Fibroblast of pulmonary artery (primary cell): ENCODE data around the gene LHPP.

Experiments used
- DNase-seq: peaks from one replicate; pipeline ENCODE4 v3.0.0-alpha.2; 2010; ENCODE audit warnings: low read depth
- H3K4me3 ChIP-seq: replicated peaks from 2 replicates; pipeline ENCODE4 v1.5.1; 2011; ENCODE audit warnings: low read depth, mild to moderate bottlenecking, control low read depth, low read length, moderate library complexity
- TF ChIP-seq, protein P1 (sequence below): IDR thresholded peaks from 2 replicates; pipeline ENCODE4 v1.5.1; 2011; ENCODE audit warnings: mild to moderate bottlenecking, control low read depth, low read length, inconsistent platforms; ENCODE audit errors: missing control alignments

Gene LHPP

DNA sequence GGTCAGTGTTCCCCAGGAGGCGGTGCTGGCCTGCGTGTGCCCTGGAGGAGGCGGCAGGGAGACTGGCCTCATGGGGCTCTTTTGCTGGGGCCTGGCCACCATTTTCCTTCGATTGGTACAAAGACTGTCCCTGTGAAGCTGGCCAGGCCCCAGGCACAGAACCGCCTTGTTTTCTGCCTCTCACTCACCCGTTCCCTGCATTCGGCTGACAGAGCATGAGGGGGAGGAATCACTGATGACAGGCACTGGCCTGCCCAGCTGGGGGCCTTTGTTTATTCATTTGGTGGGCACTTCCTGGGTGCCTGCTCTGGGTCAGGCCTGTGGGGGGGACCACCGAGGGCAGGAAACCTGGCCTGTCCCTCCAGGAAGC, 143.4 kb downstream of the LHPP start:
- no peak for DNase-seq
- no peak overlapping the region for H3K4me3 ChIP-seq
- TF ChIP-seq, protein P1, sequence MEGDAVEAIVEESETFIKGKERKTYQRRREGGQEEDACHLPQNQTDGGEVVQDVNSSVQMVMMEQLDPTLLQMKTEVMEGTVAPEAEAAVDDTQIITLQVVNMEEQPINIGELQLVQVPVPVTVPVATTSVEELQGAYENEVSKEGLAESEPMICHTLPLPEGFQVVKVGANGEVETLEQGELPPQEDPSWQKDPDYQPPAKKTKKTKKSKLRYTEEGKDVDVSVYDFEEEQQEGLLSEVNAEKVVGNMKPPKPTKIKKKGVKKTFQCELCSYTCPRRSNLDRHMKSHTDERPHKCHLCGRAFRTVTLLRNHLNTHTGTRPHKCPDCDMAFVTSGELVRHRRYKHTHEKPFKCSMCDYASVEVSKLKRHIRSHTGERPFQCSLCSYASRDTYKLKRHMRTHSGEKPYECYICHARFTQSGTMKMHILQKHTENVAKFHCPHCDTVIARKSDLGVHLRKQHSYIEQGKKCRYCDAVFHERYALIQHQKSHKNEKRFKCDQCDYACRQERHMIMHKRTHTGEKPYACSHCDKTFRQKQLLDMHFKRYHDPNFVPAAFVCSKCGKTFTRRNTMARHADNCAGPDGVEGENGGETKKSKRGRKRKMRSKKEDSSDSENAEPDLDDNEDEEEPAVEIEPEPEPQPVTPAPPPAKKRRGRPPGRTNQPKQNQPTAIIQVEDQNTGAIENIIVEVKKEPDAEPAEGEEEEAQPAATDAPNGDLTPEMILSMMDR: no peak

DNA sequence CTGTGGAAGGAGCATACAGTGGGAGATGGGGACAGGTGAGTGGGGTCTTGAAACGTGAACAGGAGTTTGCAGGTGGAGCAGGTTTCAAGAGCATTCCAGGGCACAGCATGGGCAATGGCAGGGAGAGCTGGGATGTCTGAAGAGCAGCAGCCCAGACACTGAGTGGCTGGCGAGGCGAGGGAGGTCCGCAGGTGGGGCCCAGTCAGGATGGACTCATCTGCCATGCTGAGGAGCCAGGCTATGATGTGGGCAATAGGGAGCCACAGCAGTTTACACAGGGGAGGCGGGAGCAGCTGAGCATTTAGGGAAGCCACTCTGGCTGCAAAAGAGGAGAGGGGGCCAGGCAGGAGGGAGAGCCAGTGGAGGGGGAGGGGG, 143.8 kb downstream of the LHPP start:
- TF ChIP-seq, protein P1: no peak
- DNase-seq: no peak
- no peak overlapping the region for H3K4me3 ChIP-seq

GRCh38 chr10:124605856-124606812, 144.5 kb downstream of the LHPP start:
- no peak for DNase-seq
- TF ChIP-seq, protein P1: no peak
- no peak overlapping the region for H3K4me3 ChIP-seq

DNA sequence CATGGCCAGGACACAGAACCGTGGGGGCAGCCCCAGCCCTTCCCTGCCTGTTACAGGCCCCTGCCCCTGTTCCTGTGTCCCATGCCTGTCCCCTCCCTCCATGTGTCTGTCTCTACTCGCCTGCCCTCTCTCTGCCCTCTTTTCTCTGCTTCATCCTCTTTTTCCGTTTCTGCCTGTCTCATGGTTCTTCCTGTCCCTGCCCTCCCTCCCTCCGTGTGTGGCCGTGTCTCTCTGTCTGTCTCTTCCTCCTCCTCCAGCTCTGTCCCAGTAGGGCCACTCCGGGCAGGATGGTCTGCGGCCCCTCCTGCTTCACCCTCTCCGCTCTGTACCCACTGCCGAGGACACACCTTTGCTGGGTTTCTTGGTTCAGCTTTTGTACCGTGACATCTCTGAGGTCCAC, 145.2 kb downstream of the LHPP start:
- TF ChIP-seq, protein P1: no peak
- DNase-seq: no peak
- no peak overlapping the region for H3K4me3 ChIP-seq

DNA sequence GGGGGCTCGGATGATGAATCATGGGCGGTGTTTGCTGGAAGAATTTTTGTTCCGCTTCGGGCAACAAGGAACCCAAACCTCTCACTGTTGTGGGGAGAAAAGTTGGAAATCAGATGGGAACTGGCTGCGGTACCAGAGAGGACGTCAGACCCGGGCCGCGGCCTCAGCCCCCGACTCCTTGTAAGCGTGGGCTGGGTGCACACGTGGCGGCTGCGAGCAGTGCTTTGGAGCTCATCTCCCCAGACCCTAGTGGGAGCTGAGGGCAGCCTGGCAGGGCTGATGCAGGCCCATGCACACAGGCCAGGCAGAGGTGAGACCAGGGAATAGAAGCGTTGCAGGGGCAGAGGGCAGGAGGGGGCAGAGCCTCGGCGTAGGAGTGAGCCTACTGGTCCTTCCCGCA, 146.1 kb downstream of the LHPP start:
- TF ChIP-seq, protein P1: no peak
- no peak overlapping the region for H3K4me3 ChIP-seq
- no peak for DNase-seq

DNA sequence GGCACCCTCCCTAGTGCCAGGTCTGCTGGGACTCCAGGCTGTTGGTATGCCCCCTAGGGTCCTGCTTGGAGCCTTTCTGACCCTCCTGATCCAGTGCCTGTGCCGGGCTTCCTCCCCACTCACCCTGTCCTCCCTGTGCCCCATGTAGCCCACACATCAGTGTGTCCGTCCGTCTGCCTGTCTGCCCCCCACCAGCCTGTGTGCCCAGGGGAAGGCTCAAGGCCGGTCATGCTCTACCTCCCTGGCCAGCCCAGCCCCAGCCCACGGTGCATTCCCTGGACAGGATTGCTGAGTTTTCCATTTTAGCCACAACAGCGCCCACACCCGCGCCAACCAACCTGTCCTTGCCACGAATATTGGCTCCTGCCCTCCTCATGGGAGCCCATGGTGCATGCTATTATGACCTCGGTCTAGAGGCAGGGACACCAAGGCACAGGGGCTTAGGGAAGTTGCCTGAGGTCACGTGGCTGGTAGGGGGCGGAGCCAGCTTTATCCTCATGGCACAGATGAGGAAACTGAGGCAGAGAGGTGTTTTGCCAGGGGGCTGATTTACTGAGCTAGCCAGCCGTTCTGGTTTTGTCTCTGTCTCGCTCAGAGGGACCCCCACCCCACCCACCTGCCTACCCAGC, 146.6 kb downstream of the LHPP start:
- H3K4me3 ChIP-seq: no peak overlapping the region
- TF ChIP-seq, protein P1: no peak
- DNase-seq: no peak
